D721Med (cell line): Measurements from ENCODE around the gene DTL.

Experiments used
- DNase-seq: peaks from one replicate; pipeline ENCODE4 v3.0.0; 2011; ENCODE audit warnings: low spot score; ENCODE audit not compliant: insufficient read length
- FAIRE-seq: peaks from 2 replicates; lab custom pipeline; 2011; peaks lifted over from hg19 to GRCh38; lab: Jason Lieb, UNC
- CTCF ChIP-seq: IDR thresholded peaks from 2 replicates; pipeline ENCODE4 v1.5.1; 2012; ENCODE audit warnings: mild to moderate bottlenecking, control low read depth; ENCODE audit not compliant: insufficient read depth; ENCODE audit errors: missing control alignments

DTL gene

GRCh38 chr1:212138457-212138856, 102.9 kb downstream of the DTL start:
- TF ChIP-seq CTCF = no peak
- DNase-seq (no peak), FAIRE-seq (no peak)

GRCh38 chr1:212139526-212140135, 104.1 kb downstream of the DTL start:
- FAIRE-seq (no peak), DNase-seq (no peak)
- TF ChIP-seq CTCF = no peak

GRCh38 chr1:212141404-212141803, 105.9 kb downstream of the DTL start:
- FAIRE-seq (no peak), DNase-seq (no peak)
- TF ChIP-seq CTCF = no peak

- FAIRE-seq = no peak
- TF ChIP-seq CTCF = no peak
- no peak for DNase-seq
Observed at GRCh38 chr1:212142883-212143530, 107.5 kb downstream of the DTL start.

GRCh38 chr1:212147581-212148033, 112.1 kb downstream of the DTL start:
- TF ChIP-seq CTCF = no peak
- DNase-seq (no peak), FAIRE-seq (no peak)

- FAIRE-seq = no peak
- TF ChIP-seq CTCF = no peak
Observed at GRCh38 chr1:212149566-212149965, 114.0 kb downstream of the DTL start.

GRCh38 chr1:212152308-212152693, 116.8 kb downstream of the DTL start:
- no peak for FAIRE-seq
- no peak for DNase-seq
- TF ChIP-seq CTCF = no peak

More at GRCh38 chr1:212149566-212149965, 114.0 kb downstream of the DTL start:
- no peak for DNase-seq
